ENCODE measurements around the gene PLSCR4. TPM values are rescaled to one million over a fixed set of nuclear protein-coding genes. Genes with fewer than 3 reads are reported as not detected.

Gene PLSCR4
- total and polyA plus RNA-seq, 2 of the 4 experiments (the other 2 are of a cell fraction): 3.8 to 4.4 TPM

DNA sequence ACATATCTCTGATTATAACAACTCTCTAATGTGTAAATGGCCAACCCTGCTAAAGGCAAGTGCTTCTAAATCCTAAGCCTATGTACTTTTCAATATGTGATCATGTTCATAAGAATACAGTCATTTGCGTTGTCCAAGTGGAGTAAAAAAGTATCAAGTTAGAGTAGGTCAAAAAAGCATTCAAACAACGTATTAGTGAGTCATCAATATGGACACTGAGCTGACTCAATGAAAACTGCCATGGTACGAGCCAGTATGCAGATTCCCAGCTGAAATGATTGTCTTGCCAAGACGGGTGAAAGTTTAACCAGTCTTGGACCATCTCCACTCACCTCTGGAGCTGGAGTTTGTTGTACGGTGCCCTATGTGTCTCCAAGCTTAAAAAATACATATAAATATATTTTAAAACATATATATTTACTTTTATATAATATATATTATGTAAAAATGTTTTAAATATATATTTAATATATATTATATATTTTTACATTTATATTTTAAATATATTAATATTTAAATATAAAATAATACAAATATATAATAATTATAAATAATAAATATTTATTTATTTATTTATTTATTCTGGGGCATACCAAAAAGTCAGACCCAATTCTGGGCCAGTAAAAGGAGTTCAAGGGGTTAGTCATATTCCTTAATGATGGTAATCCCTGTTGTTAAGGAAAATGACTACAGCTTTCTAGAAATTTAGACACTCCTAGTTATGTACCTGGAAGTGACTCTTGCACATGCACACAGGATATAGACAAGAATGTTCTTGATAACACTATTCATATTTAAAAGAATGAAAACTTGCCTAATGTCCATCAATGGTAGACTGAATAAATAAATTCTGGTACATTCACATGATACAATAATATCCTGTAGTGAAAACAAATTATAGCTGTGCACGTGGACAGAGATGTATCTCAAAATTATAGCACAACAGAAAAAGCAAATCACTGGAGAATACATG, 27.2 kb downstream of the PLSCR4 start:
- TF ChIP-seq CEBPB (IDR thresholded peaks at IDR 0.05; ENCODE audit: low read depth, low read length) (no peak), MXI1 (IDR thresholded peaks at IDR 0.05; ENCODE audit: borderline replicate concordance, low read depth, low read length) (no peak), SMC3 (IDR thresholded peaks at IDR 0.05; ENCODE audit: low read depth, low read length) (no peak), RFX5 (IDR thresholded peaks at IDR 0.05; ENCODE audit: low read depth, low read length) (no peak), NFE2L2 (IDR thresholded peaks at IDR 0.05; ENCODE audit: low read depth, low read length) (no peak), MAZ (IDR thresholded peaks at IDR 0.05; ENCODE audit: borderline replicate concordance, low read depth, low read length) (no peak), RCOR1 (IDR thresholded peaks at IDR 0.05; ENCODE audit: insufficient replicate concordance, low read length) (no peak), BHLHE40 (IDR thresholded peaks at IDR 0.05; ENCODE audit: low read depth, low read length) (no peak), POLR2A (IDR thresholded peaks at IDR 0.05; ENCODE audit: low read depth, low read length) (no peak)
- TF ChIP-seq, protein P1, sequence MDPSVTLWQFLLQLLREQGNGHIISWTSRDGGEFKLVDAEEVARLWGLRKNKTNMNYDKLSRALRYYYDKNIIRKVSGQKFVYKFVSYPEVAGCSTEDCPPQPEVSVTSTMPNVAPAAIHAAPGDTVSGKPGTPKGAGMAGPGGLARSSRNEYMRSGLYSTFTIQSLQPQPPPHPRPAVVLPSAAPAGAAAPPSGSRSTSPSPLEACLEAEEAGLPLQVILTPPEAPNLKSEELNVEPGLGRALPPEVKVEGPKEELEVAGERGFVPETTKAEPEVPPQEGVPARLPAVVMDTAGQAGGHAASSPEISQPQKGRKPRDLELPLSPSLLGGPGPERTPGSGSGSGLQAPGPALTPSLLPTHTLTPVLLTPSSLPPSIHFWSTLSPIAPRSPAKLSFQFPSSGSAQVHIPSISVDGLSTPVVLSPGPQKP (IDR thresholded peaks at IDR 0.05; ENCODE audit: borderline replicate concordance, low read depth, low read length): no peak
- Histone ChIP-seq H2BK5ac (ENCODE audit: low read depth, low read length, poor library complexity, severe bottlenecking) (no peak overlapping the region), H3K4me2 (ENCODE audit: low read depth, low read length) (no peak overlapping the region), H4K5ac (ENCODE audit: low read depth, low read length) (no peak overlapping the region), H2BK15ac (ENCODE audit: low read depth, low read length) (no peak overlapping the region), H3K27ac (ENCODE audit: insufficient read depth, low read length) (no peak overlapping the region), H4K91ac (ENCODE audit: insufficient read depth, low read depth, low read length) (no peak overlapping the region), H2AK9ac (replicated peaks; ENCODE audit: low read depth, low read length, poor library complexity) (no peak overlapping the region), H3K36me3 (ENCODE audit: control insufficient read depth, insufficient read depth, low read length) (no peaks in the 10 kb centered on the region), H2AFZ (replicated peaks; ENCODE audit: low read length, poor library complexity) (no peak overlapping the region), H3K4ac (ENCODE audit: low read depth, low read length) (no peak overlapping the region), H4K8ac (ENCODE audit: low read depth in 2 of 2, low read length in 2 of 2) (no peak overlapping the region), H3K4me1 (ENCODE audit: control insufficient read depth, insufficient read depth, low read length) (peaks cover 5% of the 10 kb centered on the region), H3K4me3 (ENCODE audit: insufficient read depth, low read depth, low read length) (no peak overlapping the region), H3K79me1 (ENCODE audit: low read depth in 1 of 2, low read length in 2 of 2) (no peaks in the 10 kb centered on the region), H3K9me1 (ENCODE audit: insufficient read depth, low read length) (no peaks in the 10 kb centered on the region), H2BK20ac (ENCODE audit: low read depth, low read length) (no peak overlapping the region), H2BK120ac (ENCODE audit: low read depth, low read length) (no peak overlapping the region), H4K20me1 (ENCODE audit: insufficient read depth, low read length) (no peaks in the 10 kb centered on the region), H3K9me3 (ENCODE audit: control insufficient read depth, insufficient read depth, low read length) (no peaks in the 10 kb centered on the region), H3K9ac (ENCODE audit: low read depth, low read length) (no peak overlapping the region), H3K18ac (ENCODE audit: low read depth, low read length) (no peak overlapping the region), H3K23ac (ENCODE audit: low read depth, low read length) (no peak overlapping the region), H3K27me3 (ENCODE audit: control insufficient read depth, insufficient read depth, low read length) (no peaks in the 10 kb centered on the region), H3K56ac (ENCODE audit: extremely low read depth, insufficient read depth, low read length) (no peak overlapping the region), H3K14ac (replicated peaks; ENCODE audit: low read depth, low read length) (no peak overlapping the region), H2AK5ac (ENCODE audit: low read depth, low read length) (no peak overlapping the region)
- intact Hi-C loops (cut with micrococcal nuclease): no loop called here
- POLR2A ChIA-PET (ENCODE audit: unreplicated experiment): no interaction called here
- DNase-seq (peak; percentile 34), ATAC-seq (ENCODE audit: low read depth) (no peak)
- in situ Hi-C loops (cut with MboI; ENCODE audit: low sequenced_read_pairs): no loop called here
- no TSS peak for BruUV-seq (replicated peaks)
- CTCF ChIA-PET: interaction anchor here (1.5 kb wide), 1 partner anchor 104 kb away, joined by 9 read pairs; no protein-coding TSS in a partner anchor
- WGBS, 2 experiments (ENCODE audit: extremely low coverage in 2 of 2, insufficient read length in 1 of 2): 60% methylated on average over 1 of the region's 6 CpGs; no CpG with 5 or more reads in 1 of the 2 experiments
- dilution Hi-C loops (cut with HindIII; ENCODE audit: low sequenced_read_pairs, unreplicated experiment): no loop called here
